GM12878 (cell line): ENCODE data around the gene MTM1. TPM values are rescaled to one million over a fixed set of nuclear protein-coding genes. Genes with fewer than 3 reads are reported as not detected.

Experiments used
- ATAC-seq: fragments of 200-7000 bp; cut with Tn5 transposase; 3 replicates; pipeline ENCODE4 v1.9.1; 2020; ENCODE audit warnings: mild to moderate bottlenecking, moderate library complexity
- BruUV-seq: library from RNA; stranded (reverse); fragments of 400-500 nt; replicated peaks from 2 replicates; lab custom pipeline; 2021; lab: Mats Ljungman, UMichigan
- CTCF ChIA-PET: fragments of 300-600 bp; sonication (Branson Sonifier 250); formaldehyde crosslinking; extraction: SDS; loops from one replicate; lab custom pipeline; 2021; ENCODE audit warnings: inconsistent platforms; lab: Yijun Ruan, JAX
- POLR2A ChIA-PET: fragments of 350-600 bp; formaldehyde crosslinking; extraction: SDS; loops from one replicate; lab custom pipeline; 2021; ENCODE audit warnings: inconsistent platforms; lab: Charles Lee
- RAD21 ChIA-PET: fragments of 300-600 bp; sonication (Branson Sonifier 250); formaldehyde crosslinking; loops from one replicate; lab custom pipeline; 2023; ENCODE audit warnings: antibody characterized with exemption; ENCODE audit not compliant: unreplicated experiment; lab: Charles Lee
- SMC1A ChIA-PET: fragments of 300-600 bp; sonication (Branson Sonifier 250); formaldehyde crosslinking; loops from one replicate; lab custom pipeline; 2023; ENCODE audit not compliant: unreplicated experiment, uncharacterized antibody; lab: Charles Lee
- DNase-seq: peaks from one replicate; pipeline ENCODE4 v3.0.0-alpha.2; 2011; ENCODE audit warnings: low read depth, low spot score
- FAIRE-seq: peaks from 3 replicates; lab custom pipeline; 2011; peaks lifted over from hg19 to GRCh38; lab: Jason Lieb, UNC
- H2AFZ ChIP-seq: 2 replicates; pipeline ENCODE4 v1.6.0; 2011; ENCODE audit warnings: low read depth, low read length, control low read depth; ENCODE audit not compliant: control insufficient read depth
- H3K27ac ChIP-seq: 2 replicates; pipeline ENCODE4 v1.5.1; 2011; ENCODE audit warnings: control low read depth; ENCODE audit not compliant: control insufficient read depth, insufficient read depth
- H3K27me3 ChIP-seq, 2 experiments: replicated peaks in 1 of 2; 2 replicates each; pipeline versions ENCODE4 v1.6.0 to v1.6.1; 2011; ENCODE audit warnings: low read length in 1 of 2; ENCODE audit not compliant: control insufficient read depth in 2 of 2, insufficient read depth in 2 of 2
- H3K36me3 ChIP-seq, 2 experiments: 2 replicates each; pipeline ENCODE4 v1.5.1; 2011; ENCODE audit warnings: low read length in 1 of 2; ENCODE audit not compliant: control insufficient read depth in 2 of 2, insufficient read depth in 2 of 2
- H3K4me1 ChIP-seq: 2 replicates; pipeline ENCODE4 v1.6.1; 2011; ENCODE audit warnings: mild to moderate bottlenecking, low read length, moderate library complexity, mixed read lengths; ENCODE audit not compliant: control insufficient read depth, insufficient read depth
- H3K4me2 ChIP-seq: 2 replicates; pipeline ENCODE4 v1.6.0; 2011; ENCODE audit warnings: control low read depth; ENCODE audit not compliant: control insufficient read depth, insufficient read depth
- H3K4me3 ChIP-seq: fragments of 200-600 bp; sonication (generic); 2 replicates; pipeline ENCODE4 v1.5.1; 2016
- H3K79me2 ChIP-seq: 2 replicates; pipeline ENCODE4 v1.6.0; 2011; ENCODE audit warnings: low read length; ENCODE audit not compliant: control insufficient read depth, insufficient read depth
- H3K9ac ChIP-seq: 2 replicates; pipeline ENCODE4 v1.8.0; 2011; ENCODE audit warnings: low read length, control low read depth, mixed read lengths; ENCODE audit not compliant: control insufficient read depth, insufficient read depth
- H3K9me3 ChIP-seq: replicated peaks from 3 replicates; pipeline ENCODE4 v1.5.1; 2011; ENCODE audit warnings: mild to moderate bottlenecking, low read length; ENCODE audit not compliant: control insufficient read depth, insufficient read depth
- H4K20me1 ChIP-seq: 2 replicates; pipeline ENCODE4 v1.6.0; 2011; ENCODE audit not compliant: control insufficient read depth, insufficient read depth
- BHLHE40 ChIP-seq, 2 experiments: fragments of 450-650 bp in 1 of 2; IDR thresholded peaks; 2 replicates each; pipeline ENCODE4 v1.6.1; 2011 to 2017; ENCODE audit warnings: low read depth in 2 of 2, borderline replicate concordance in 1 of 2, improper control_type of control experiment in 1 of 2, low read length in 1 of 2, mild to moderate bottlenecking in 1 of 2
- EZH2 ChIP-seq: IDR thresholded peaks from 2 replicates; pipeline ENCODE4 v1.6.1; 2012; ENCODE audit warnings: low read depth, mild to moderate bottlenecking, control low read depth, inconsistent platforms, low read length, borderline replicate concordance; ENCODE audit not compliant: control insufficient read depth
- NKRF ChIP-seq: fragments of 450-650 bp; conservative IDR thresholded peaks from 2 replicates; pipeline ENCODE4 v1.6.1; 2017; ENCODE audit warnings: mild to moderate bottlenecking, moderate library complexity
- NR2F1 ChIP-seq: fragments of 450-650 bp; conservative IDR thresholded peaks from 2 replicates; pipeline ENCODE4 v1.6.1; 2017; ENCODE audit warnings: mild to moderate bottlenecking
- SMAD5 ChIP-seq: IDR thresholded peaks from 2 replicates; pipeline ENCODE4 v1.6.1; 2016; ENCODE audit warnings: antibody characterized with exemption, low read depth
- TCF12 ChIP-seq: IDR thresholded peaks from 2 replicates; pipeline ENCODE4 v1.6.1; 2011; ENCODE audit warnings: low read depth, mild to moderate bottlenecking, low read length
- TCF3 ChIP-seq: IDR thresholded peaks from 2 replicates; pipeline ENCODE4 v1.6.1; 2012; ENCODE audit warnings: low read depth, mild to moderate bottlenecking, low read length, borderline replicate concordance; ENCODE audit not compliant: insufficient read depth
- WGBS: methylation state at CpG from one replicate; pipeline ENCODE4 v1.1.6; 2016; ENCODE audit warnings: low lambda C conversion rate; ENCODE audit not compliant: insufficient replicate concordance, insufficient coverage; ENCODE audit errors: missing lambda C conversion rate; 5-methylcytosine and 5-hydroxymethylcytosine counted together
- in situ Hi-C: fragments of 300-500 bp; cut with MboI; formaldehyde crosslinking; loops from 9 replicates; pipeline ENCODE4 v1.14.3; 2018; ENCODE audit warnings: mixed read lengths
- intact Hi-C: fragments of 100-400 bp; cut with micrococcal nuclease; formaldehyde crosslinking; loops from one replicate; pipeline ENCODE4 v1.14.2; 2022; ENCODE audit not compliant: unreplicated experiment
- polyA plus RNA-seq, 11 experiments: library from polyadenylated mRNA; depleted of rRNA in 4 of 11; unstranded in 6 of 11; stranded (reverse) in 5 of 11; fragments of >200 nt; fragmentation: Nextera tagmentation in 4 of 11; fragmentation: Illumina TruSeq in 1 of 11; extraction: Ambion mirVana in 4 of 11; extraction: Trizol in 1 of 11; gene quantifications; 1 replicate in 1 of 11; 2 replicates in 10 of 11; pipeline versions ENCODE4 v1.2.1 to v1.2.3, GENCODE V29; 2011 to 2016; ENCODE audit warnings: inconsistent platforms in 2 of 11, missing spikeins in 2 of 11, low read depth in 1 of 11
- total RNA-seq, 4 experiments: library from RNA; depleted of rRNA in 3 of 4; stranded (reverse); fragments of >200 nt in 3 of 4; fragmentation: Illumina TruSeq in 1 of 4; extraction: Trizol in 1 of 4; gene quantifications; 2 replicates each; pipeline versions ENCODE4 v1.2.1 to v1.2.3, GENCODE V29; 2013 to 2021

Gene MTM1
- total and polyA plus RNA-seq, 10 of the 15 experiments (the other 5 are each of a cell fraction or from before 2014, with no cell fraction given) = 3.9 to 13.3 (median 8.4) TPM

GRCh38 chrX:150547375-150548115, 20.9 kb upstream of the MTM1 start (continued):
- TF ChIP-seq SMAD5 (no peak), NR2F1 (no peak), BHLHE40 (IDR thresholded peaks at IDR 0.05; ENCODE audit: borderline replicate concordance in 1 of 2, low read depth in 2 of 2, low read length in 1 of 2) (peak in 1 of 2 experiments; percentile 82; a peak in 2 of 4 replicates), TCF12 (no peak), TCF3 (no peak)

GRCh38 chrX:150548251-150548650, 20.2 kb upstream of the MTM1 start:
- H2AFZ ChIP-seq = peak overlapping the region; percentile 56; the same call in 1 of the 2 replicates

More at GRCh38 chrX:150548251-150548650, 20.2 kb upstream of the MTM1 start:
- no peak for ATAC-seq
- in situ Hi-C loops = no loop called here
- POLR2A ChIA-PET = no interaction called here
- no peak overlapping the region for H3K4me3 ChIP-seq
- peak overlapping the region; percentile 69; the same call in 1 of the 2 replicates for H3K4me2 ChIP-seq
- TF ChIP-seq EZH2 (no peak), SMAD5 (no peak), NKRF (no peak)
- TF ChIP-seq, all 136 proteins: peak for 0
- no peaks in the 10 kb centered on the region for H3K79me2 ChIP-seq
- H4K20me1 ChIP-seq = no peaks in the 10 kb centered on the region
- no peak overlapping the region for H3K27ac ChIP-seq
- CTCF ChIA-PET = no interaction called here
- FAIRE-seq = no peak
- H3K4me1 ChIP-seq = peaks cover 7% of the 10 kb centered on the region; the same call in 1 of the 2 replicates
- no peak for DNase-seq
- H3K9me3 ChIP-seq = no peaks in the 10 kb centered on the region
- H3K9ac ChIP-seq = no peak overlapping the region
- intact Hi-C loops = loop anchor here (10.0 kb wide), 1 partner anchor 167 kb away; no protein-coding TSS in a partner anchor
- SMC1A ChIA-PET = interaction anchor here (1.0 kb wide), 1 partner anchor 24 kb away, joined by 3 read pairs; no protein-coding TSS in a partner anchor
- whole genome bisulfite sequencing = 48% methylated on average over 4 of the region's 4 CpGs
- H3K27me3 ChIP-seq = no peaks in the 10 kb centered on the region; a peak in 2 of 4 replicates
- RAD21 ChIA-PET = no interaction called here
- H3K36me3 ChIP-seq = no peaks in the 10 kb centered on the region
- no TSS peak for BruUV-seq
